Stimulated activated CD4-positive, alpha-beta T cell treated with anti-CD3 and anti-CD28 coated beads, Interleukin-2, amount 100 ng/mL, for 48 hours (primary cell): ENCODE results near the gene POP7.
A peak's percentile ranks its signal among the peaks of the same experiment; 100 is the strongest.
"Not testable (repeated sequence)": the region's sequence is repeated elsewhere in the genome, so short reads cannot be mapped to it uniquely, and the experiment has no call there.

Source experiments
- DNase-seq, 2 donors: peaks; one replicate each; pipeline ENCODE4 v3.0.0-alpha.2; 2020

Gene POP7

DNA sequence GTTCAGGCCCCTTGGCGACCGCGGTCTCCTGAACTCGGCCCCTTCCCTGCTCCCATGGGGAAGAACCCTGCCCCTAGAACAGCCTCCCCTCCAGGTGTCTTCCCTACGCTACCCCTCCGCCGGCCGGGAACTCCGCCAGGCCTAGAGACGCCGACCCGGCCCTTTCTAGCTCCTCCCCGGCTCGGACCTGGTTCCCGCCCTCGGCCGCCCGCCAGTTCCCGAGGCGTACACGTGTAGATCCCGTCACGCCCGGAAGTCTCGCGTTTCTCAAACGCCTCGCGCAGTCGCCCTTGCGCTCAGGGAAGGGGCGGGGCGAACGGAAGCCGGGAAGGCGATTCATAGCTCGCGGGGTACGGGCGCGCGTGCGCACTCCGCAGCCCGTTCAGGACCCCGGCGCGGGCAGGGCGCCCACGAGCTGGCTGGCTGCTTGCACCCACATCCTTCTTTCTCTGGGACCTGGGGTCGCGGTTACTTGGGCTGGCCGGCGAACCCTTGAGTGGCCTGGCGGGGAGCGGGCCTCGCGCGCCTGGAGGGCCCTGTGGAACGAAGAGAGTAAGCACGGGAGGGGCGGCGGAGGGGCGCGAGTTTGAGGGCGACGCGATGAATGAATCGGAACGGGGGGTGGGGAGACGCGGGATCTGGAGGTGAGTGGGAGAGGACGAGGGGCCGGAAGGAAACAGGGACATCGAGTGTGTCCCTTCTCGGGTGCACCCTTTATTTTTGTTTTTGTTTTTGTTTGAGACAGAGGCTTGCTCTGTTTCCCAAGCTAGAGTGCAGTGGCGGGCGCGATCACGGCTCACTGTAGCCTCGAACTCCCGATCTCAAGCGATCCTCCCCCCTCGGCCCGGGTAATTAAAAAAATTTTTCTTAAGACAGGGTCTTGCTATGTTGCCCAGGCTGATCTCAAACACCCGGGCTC lies at the start of gene POP7:
POP7 (plus strand) TSS at position 369 of the 919 bp plus-strand sequence. CDS start 710 bp downstream, outside the sequence.
- peak; percentile 98 for DNase-seq

DNA sequence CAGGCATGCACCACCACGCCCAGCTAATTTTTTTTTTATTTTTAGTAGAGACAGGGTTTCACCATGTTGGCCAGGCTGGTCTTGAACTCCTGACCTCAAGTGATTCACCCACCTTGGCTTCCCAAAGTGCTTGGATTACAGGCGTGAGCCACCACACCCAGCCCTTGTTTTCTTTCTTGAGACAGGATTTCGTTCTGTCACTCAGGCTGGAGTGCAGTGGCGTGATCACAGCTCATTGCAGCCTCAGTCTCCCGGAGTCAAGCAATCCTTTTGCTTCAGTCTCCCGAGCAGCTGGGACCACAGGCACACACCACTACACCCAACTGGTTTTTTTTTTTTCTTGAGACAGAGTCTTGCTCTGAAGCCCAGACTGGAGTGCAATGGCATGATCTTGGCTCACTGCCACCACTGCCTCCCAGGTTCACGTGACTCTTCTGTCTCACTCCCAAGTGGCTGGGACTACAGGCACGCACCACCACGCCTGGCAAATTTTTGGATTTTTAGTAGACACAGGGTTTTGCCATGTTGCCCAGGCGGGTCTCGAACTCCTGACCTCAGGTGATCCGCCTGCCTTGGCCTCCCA lies 43.6 kb upstream of the POP7 start:
- not testable (repeated sequence) for DNase-seq

DNA sequence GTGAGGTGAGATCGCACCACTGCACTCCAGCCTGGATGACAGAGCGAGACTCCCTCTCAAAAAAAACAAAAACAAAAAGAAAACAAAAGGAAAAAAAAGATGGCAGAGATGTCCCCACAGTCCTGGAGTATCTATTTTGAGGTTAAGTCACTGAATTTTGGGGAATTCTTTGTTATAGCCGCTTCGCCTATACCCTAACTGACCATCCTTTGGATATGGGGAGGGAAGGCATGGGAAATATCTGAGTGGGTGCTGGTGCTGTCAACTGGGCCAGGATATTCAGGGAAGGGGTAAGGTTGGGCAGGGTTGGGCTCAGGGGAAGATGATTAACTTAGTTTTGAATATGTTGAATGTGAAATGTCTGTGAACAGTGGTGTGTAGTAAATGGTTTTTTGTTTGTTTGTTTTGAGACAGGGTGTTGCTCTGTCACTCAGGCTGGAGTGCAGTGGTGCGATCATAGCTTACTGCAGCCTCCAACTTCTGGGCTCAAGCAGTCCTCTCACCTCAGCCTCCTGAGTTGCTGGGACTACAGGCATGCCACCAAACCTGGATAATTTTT lies 40.7 kb upstream of the POP7 start:
- no peak for DNase-seq

DNA sequence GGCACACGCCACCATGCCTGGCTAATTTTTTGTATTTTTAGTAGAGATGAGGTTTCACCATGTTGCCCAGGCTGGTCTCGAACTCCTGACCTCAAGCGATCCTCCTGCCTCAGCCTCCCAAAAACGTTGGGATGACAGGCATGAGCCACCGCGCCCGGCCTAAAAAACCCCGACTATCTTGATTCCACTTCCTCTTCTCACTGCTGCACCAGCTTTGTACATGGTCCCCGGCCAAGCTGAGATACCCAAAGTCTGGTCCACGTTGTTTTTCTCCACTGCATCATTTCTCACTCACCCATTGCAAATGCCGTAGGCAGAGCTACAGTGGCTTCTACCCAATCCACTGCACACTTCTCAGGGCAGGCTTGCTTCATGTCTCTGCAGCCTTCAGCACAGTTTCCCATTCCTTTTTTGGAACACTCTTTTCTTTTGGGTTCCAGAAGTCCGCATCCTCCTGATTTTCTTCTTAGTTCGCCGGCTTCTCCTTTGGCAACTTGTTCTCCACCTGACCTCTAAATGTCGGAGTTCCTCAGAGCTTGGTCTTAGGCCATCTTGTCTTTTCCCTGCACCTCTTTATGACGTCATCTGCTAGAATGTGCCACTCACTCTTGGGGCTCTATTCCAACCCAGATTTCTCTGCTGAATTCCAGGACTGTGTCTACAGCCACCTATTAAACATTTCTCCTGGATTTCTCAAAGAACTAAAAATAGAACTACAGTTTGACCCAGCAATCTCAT lies 38.4 kb upstream of the POP7 start:
- no peak for DNase-seq

DNA sequence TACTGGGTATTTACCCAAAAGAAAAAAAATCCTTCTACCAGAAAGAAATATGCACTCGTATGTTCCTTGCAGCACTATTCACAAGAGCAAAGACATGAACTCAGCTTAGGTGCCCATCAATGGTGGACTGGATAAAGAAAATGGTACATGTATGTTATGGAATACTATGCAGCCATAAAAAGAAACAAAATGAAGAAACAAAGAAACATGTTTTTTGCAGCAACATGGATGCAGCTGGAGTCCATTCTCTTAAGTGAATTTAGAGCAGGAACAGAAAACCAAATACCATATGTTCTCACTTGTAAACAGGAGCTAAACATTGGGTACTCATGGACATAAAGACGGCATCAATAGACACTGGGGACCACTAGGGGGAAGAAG lies 37.9 kb upstream of the POP7 start:
- no peak for DNase-seq

DNA sequence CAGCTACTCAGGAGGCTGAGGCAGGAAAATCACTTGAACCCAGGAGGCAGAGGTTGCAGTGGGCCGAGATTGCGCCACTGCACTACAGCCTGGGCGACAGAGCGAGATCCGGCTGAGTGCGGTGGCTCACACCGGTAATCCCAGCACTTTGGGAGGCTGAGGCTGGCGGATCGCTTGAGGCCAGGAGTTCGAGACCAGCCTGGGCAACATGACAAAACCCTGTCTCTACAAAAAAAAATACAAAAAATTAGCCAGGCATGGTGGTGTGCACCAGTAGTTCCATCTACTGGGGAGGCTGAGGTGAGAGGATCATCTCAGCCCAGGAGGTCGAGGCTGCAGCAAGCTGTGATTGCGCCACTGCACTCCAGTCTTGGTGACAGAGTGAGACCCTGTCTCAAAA lies 36.8 kb upstream of the POP7 start:
- not testable (repeated sequence) for DNase-seq

DNA sequence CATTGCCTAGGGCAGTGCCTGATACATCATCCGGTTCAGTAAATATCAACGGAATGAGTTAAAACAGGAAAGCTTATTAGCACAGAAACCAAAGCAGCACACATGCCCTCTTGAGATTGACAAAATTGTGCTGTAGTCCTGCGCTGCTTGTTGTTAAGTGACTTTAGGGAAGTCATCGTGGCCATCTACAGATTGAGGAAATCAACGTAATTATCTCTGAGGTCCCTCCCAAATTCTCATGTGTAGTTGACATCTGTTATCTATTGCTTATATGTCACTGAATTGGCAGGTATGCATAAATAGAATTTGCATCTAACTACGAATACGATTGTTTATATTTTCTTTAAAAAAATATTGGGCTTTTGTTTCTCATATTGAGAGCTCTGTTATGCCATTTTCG lies 35.8 kb upstream of the POP7 start:
- no peak for DNase-seq

DNA sequence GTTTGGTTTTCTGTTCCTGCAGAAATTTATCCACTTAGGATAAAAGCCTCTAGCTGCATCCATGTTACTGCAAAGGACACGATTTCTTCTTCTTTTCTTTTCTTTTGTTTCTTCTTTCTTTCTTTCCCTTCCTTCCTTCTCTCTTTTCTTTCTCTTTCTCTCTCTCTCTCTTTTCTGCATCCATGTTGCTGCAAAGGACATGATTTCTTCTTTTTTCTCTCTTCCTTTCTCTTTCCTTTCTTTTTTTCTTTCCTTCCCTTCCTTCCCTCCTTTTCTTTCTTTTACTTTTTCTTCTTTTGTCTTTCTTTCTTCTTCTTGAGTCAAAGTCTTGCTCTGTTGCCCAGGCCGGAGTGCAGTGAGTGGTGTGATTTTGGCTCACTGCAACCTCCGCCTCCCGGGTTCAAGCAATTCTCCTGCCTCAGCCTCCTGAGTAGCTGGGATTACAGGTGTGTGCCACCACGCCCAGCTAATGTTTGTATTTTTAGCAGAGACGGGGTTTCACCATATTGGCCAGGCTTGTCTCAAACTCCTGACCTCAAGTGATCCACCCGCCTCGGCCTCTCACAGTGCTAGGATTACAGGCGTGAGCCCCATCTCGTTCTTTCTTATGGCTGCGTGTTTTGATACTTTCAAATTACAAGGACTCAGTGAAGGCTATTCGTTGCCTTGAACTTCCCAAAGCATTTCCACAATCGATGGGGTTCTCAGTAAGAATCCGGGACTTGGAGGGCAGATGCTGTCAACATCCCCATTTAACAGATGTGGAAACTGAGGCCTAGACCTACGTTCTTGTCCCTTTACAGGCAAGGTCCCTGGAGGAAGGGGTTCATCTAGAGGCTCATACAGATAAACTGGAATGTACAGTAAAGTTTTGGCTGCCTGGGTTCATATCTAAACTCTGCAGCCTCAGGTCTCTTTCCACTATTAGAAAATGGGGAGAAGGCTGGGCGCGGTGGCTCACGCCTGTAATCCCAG lies 34.3 kb upstream of the POP7 start:
- DNase-seq, result no peak

DNA sequence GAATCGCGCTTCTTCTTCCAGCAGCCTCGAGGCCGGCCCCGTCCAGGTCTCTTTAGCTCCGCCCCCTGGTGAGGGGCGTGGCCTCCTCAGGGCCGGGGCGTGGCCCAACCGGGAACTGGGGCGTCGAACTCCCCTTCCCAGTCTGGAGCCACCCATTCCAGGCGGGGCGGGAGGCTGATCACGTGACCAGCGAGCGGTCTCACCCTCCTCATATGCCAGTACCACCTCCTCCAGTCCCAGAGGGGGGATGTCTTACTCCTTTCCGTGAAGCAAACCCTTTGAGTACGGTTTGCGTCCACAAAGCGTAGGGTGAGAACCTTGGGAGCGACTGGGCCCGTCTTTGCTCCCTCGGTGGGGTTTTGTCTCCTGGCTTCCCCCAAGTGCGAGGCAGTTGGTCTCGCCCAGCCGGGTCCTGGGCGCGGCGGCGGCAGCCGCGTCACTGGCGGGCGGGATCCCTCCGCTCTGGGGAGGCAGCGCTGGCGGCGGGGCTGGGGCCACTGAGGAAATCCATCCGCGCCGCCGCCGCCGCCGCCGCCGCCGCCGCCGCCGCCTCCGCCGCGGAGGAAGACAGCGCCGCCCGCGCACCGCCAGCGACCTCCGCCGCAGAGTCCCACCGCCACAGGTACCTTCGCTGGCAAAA lies 32.5 kb upstream of the POP7 start, which contains the start of gene GNB2:
GNB2 (plus strand) TSS at position 439 of the 640 bp plus-strand sequence. CDS start 2,526 bp downstream, outside the sequence.
- peak; percentile 100 for DNase-seq

DNA sequence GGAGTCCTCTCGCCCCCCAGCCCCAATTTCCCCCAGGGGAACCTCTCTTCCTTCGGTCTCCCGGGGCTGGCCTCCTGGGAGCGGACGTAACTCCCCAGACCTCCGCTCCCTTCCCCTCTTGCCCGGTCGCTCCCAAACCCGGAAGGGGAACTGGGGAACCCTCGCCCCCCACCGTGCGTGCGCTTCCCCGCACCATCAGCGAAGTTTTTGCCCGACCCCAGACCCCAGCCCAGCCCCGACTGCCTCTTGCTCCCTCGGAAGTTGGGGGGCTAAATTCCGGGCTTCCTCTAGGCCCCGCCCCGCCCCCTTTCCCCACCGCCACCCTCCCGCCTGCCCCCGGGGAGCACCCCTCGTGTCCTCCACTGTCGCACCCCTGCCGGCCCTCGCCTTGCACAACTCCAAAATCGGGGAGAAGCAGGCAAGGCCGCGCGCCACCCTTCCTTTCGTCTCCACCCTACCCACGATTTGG lies 31.9 kb upstream of the POP7 start:
- DNase-seq, result no peak

DNA sequence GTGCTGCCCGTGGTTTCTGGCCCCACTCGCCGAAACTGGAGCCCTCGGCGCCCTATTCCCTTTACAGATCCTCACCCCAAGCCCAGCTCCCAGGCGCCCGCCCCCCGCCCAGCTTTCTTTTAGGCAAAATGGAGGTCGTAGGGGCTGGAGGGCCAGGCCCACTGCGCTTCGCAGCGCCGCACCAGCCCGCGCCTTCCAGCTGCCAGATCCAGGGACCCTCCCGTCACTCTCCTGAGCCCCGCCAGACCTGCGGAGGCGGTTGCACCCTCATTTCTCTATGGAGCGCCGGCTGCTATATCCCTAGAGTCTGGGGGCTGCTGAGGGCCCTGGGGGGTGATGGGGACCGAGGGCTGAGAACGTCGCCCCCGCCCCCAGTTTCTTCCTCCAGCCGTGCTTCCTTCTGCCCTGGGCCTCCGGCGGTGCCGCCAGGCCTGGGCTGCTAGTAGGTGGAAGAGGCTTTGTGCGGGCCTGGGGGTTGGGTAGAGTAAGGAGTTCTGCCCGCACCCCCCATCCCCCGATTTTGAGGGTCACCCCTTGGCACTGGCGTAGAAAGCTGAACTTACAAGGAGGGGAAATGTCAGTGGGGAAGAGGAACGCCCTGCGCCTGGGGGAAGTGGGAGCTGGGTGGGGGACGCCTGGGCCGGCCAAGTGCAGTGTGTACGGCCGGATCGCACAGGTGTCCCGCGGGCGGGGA lies 31.4 kb upstream of the POP7 start:
- DNase-seq, result no peak

DNA sequence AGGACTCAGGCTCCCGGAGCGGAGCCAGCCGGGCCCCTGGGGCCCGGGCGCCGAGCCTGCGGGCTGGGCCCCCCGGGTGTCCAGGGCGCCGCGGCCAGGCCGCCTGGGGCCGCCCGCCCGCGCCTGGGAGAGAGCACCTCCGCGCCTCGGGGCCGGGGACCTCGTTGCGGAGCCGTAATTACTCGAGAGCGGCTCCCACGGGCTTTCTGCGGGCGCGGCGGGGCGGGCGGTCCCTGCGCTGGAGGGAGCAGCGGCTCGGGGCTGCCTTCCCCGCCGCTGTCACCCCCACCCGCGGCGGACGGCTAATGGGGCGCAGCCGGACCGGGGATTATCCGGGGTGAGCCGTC lies 30.8 kb upstream of the POP7 start:
- DNase-seq, result no peak

DNA sequence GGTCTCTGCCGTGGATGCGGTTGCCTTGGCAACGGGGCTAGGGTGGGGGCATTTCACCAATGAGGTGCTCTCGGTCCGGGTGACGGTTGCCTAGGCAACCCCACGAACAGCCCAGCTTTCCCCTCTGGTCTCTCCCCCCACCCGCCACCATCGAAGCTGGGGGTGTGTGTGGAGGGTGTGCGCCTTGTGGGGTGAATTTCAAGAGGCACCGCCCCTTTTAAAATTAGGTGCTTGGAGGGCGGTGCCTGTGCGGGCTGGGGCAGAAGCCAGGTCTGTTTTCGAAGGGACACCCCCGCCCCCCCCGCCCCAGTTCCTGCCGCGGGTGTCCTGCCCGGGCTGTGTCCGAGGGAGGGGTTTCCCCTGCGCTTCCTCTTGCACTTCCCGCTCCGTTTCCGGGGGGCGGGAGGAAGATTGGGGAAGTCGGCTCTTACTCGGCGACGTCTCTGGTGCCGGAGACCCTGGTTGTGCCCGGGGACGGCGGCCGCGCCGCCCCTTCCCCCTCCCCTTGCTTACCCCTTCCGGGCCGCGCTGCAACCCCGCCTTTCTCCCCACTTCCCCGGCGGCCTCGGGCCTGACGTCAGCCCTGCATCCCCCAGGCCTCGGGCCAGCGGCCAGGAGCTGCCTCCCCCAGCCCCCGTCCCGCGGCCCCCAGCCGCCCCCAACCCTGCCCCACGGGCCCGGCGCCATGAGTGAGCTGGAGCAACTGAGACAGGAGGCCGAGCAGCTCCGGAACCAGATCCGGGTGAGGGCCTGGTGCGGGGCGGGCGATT lies 30.2 kb upstream of the POP7 start:
- peak; percentile 57 to 65 for DNase-seq

DNA sequence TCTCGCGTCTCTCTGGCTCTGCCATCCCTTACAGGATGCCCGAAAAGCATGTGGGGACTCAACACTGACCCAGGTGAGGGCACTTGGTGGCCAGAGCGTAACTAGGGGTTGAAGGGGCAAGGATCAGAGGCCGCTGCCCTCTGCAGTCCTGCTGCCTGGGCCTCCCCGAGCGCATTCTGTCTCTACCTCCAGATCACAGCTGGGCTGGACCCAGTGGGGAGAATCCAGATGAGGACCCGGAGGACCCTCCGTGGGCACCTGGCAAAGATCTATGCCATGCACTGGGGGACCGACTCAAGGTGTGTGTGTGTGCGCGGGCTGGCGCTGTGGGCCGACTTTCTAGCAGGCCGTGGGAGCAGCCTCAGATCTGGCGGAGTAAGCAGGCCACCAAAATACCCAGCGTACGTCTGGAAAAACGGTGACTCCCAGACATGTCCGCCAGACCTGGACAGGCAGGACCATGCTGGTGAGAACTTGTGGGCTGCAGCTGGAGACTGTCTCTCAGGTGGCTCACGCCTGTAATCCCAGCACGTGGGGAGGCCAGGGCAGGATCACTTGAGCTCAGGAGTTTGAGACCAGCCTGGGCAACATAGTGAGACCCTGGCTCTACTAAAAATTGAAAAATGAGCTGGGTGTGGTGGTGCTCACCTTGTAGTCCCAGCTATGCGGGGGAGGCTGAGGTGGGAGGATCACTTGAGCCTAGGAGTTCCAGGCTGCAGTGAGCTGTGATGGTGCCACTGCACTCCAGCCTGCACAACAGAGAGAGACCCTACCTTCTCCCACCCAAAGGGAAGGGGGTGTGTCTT lies 29.2 kb upstream of the POP7 start:
- DNase-seq, result no peak

DNA sequence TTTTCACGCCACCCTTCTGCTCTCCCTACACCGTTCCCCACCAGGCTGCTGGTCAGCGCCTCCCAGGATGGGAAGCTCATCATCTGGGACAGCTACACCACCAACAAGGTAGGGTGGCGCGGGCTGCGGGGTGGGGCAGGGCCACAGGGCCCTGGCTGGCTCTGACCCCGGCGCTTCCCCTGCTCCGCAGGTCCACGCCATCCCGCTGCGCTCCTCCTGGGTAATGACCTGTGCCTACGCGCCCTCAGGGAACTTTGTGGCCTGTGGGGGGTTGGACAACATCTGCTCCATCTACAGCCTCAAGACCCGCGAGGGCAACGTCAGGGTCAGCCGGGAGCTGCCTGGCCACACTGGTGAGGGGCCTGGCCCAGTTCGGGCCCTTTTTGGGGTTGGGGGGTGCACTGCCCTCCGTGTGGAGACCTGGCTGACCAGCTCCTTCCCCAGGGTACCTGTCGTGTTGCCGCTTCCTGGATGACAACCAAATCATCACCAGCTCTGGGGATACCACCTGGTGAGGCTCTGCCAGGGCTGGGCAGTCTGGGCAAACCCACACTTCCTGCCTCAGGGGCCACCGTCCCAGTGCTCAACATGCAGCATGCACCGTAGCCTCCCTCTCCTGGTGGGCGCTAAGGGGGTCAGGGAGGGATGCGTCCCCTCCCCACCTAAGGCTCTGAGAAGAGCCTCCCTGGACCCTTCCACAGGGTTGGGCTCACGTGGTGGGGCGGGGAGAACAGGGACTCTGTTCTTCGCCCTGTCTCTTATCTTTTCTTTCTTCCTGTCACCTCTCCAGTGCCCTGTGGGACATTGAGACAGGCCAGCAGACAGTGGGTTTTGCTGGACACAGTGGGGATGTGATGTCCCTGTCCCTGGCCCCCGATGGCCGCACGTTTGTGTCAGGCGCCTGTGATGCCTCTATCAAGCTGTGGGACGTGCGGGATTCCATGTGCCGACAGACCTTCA lies 28.3 kb upstream of the POP7 start:
- DNase-seq, result no peak

DNA sequence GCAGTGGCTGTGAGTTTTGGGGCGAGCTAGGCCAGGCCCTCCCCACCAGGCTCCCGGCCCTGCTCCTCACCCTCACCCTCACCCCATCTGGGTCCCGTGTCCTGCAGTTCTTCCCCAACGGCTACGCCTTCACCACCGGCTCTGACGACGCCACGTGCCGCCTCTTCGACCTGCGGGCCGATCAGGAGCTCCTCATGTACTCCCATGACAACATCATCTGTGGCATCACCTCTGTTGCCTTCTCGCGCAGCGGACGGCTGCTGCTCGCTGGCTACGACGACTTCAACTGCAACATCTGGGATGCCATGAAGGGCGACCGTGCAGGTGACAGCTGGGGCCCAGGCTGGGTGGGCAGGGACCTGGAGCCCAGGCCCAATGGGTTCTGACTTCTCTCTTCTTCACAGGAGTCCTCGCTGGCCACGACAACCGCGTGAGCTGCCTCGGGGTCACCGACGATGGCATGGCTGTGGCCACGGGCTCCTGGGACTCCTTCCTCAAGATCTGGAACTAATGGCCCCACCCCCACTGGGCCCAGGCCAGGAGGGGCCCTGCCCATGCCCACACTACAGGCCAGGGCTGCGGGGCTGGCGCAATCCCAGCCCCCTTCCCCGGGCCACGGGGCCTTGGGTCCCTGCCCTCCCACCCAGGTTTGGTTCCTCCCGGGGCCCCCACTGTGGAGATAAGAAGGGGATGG lies 27.5 kb upstream of the POP7 start:
- DNase-seq, result no peak
